Stomach (tissue), 4 donors: ENCODE data around the gene PACS2.

Experiments used
- EP300 ChIP-seq: sonication (generic); formaldehyde crosslinking; IDR thresholded peaks from one replicate; pipeline ENCODE4 v1.6.1; 2017; ENCODE audit warnings: antibody characterized with exemption
- POLR2A ChIP-seq, 4 donors: fragments of 450-650 bp; IDR thresholded peaks; one replicate each; pipeline ENCODE4 v1.6.1; 2016; ENCODE audit warnings: antibody characterized with exemption in 4 of 4, control low read depth in 2 of 4, mild to moderate bottlenecking in 1 of 4, moderate library complexity in 1 of 4
- POLR2AphosphoS5 ChIP-seq, 3 donors: sonication (generic); formaldehyde crosslinking; IDR thresholded peaks; one replicate each; pipeline ENCODE4 v1.6.1; 2016; ENCODE audit warnings: antibody characterized with exemption in 3 of 3
- TF ChIP-seq, protein P1 (sequence below), 7 experiments: fragments of 450-650 bp in 4 of 7; fragments of 200-600 bp in 3 of 7; sonication (generic) in 3 of 7; IDR thresholded peaks; one replicate each; pipeline ENCODE4 v1.5.1; 2016 to 2019; ENCODE audit warnings: antibody characterized with exemption in 7 of 7, control low read depth in 2 of 7, mild to moderate bottlenecking in 1 of 7

DNA sequence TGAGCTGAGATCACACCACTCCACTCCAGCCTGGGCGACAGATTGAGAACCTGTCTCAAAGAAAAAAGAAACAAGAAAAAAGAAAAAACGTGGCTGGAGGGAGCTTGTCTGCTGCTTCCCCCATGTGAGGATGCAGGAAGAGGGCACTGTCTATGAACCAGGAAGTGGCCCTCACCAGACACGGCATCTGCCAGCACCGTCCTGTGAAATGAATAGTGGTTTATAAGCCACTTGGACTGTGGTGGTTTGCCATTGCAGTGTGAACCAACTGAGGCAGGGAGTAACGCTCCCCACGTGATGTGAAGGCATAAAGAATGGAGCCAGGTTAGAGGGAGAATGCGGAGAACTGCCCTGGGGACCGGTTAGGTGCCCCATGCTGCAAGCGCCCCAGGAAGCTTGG is 9.2 kb upstream of the PACS2 start:
- TF ChIP-seq EP300, result no peak
- TF ChIP-seq, protein P1, sequence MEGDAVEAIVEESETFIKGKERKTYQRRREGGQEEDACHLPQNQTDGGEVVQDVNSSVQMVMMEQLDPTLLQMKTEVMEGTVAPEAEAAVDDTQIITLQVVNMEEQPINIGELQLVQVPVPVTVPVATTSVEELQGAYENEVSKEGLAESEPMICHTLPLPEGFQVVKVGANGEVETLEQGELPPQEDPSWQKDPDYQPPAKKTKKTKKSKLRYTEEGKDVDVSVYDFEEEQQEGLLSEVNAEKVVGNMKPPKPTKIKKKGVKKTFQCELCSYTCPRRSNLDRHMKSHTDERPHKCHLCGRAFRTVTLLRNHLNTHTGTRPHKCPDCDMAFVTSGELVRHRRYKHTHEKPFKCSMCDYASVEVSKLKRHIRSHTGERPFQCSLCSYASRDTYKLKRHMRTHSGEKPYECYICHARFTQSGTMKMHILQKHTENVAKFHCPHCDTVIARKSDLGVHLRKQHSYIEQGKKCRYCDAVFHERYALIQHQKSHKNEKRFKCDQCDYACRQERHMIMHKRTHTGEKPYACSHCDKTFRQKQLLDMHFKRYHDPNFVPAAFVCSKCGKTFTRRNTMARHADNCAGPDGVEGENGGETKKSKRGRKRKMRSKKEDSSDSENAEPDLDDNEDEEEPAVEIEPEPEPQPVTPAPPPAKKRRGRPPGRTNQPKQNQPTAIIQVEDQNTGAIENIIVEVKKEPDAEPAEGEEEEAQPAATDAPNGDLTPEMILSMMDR (IDR thresholded peaks at IDR 0.05), result no peak
- TF ChIP-seq POLR2A (IDR thresholded peaks at IDR 0.05), result no peak
- TF ChIP-seq POLR2AphosphoS5 (IDR thresholded peaks at IDR 0.05), result no peak
